Lower leg skin (tissue), 3 donors: ENCODE data around the gene TBC1D3K.

Experiments
- CTCF ChIP-seq, 3 donors: fragments of 450-650 bp; IDR thresholded peaks; one replicate each; pipeline ENCODE4 v1.5.1; 2016; ENCODE audit warnings: antibody characterized with exemption in 3 of 3, mild to moderate bottlenecking in 3 of 3, moderate library complexity in 2 of 3
- POLR2A ChIP-seq, 2 donors: fragments of 450-650 bp; IDR thresholded peaks; one replicate each; pipeline ENCODE4 v1.6.1; 2016 to 2017; ENCODE audit warnings: antibody characterized with exemption in 2 of 2, mild to moderate bottlenecking in 1 of 2, moderate library complexity in 1 of 2

GRCh38 chr17:37884516-37884915, 39.7 kb upstream of the TBC1D3K start:
- TF ChIP-seq CTCF (IDR thresholded peaks at IDR 0.05) (no peak), POLR2A (IDR thresholded peaks at IDR 0.05) (no peak)
